Progenitor cell of endocrine pancreas (in vitro differentiated cells): ENCODE results near the gene SNX14. TPM values are rescaled to one million over a fixed set of nuclear protein-coding genes. Genes with fewer than 3 reads are reported as not detected.
A peak's percentile ranks its signal among the peaks of the same experiment; 100 is the strongest.

ENCODE experiments used
- DNase-seq: peaks from one replicate; pipeline ENCODE4 v3.0.0; 2021; ENCODE audit warnings: low spot score; ENCODE audit not compliant: unreplicated experiment
- H3K27ac Mint-ChIP-seq: 2 replicates; pipeline ENCODE4 v1.8.0; 2021; ENCODE audit warnings: mild to moderate bottlenecking, moderate library complexity, mixed read lengths
- H3K27me3 Mint-ChIP-seq: 2 replicates; pipeline ENCODE4 v1.8.0; 2021; ENCODE audit warnings: mixed read lengths
- H3K36me3 Mint-ChIP-seq: 2 replicates; pipeline ENCODE4 v1.8.0; 2022; ENCODE audit warnings: mixed read lengths; ENCODE audit not compliant: insufficient read depth
- H3K4me1 Mint-ChIP-seq: 2 replicates; pipeline ENCODE4 v1.8.0; 2021; ENCODE audit warnings: low read depth, mixed read lengths
- H3K4me3 Mint-ChIP-seq: 2 replicates; pipeline ENCODE4 v1.8.0; 2021; ENCODE audit warnings: low read depth, mild to moderate bottlenecking, moderate library complexity, mixed read lengths
- H3K9me3 Mint-ChIP-seq: 2 replicates; pipeline ENCODE4 v1.8.0; 2021; ENCODE audit warnings: low read depth, mixed read lengths
- CTCF ChIP-seq: fragments of 200-600 bp; sonication (generic); IDR thresholded peaks from one replicate; pipeline ENCODE4 v1.5.0; 2021; ENCODE audit warnings: antibody characterized with exemption, mild to moderate bottlenecking; ENCODE audit not compliant: unreplicated experiment
- total RNA-seq: library from RNA; stranded (reverse); gene quantifications from 2 replicates; pipeline ENCODE4 v1.2.1, GENCODE V29; 2021

The SNX14 gene
- total RNA-seq, 1 donor from 2014 or later = 88.3 TPM

GRCh38 chr6:85460921-85461797 lies 132.5 kb downstream of the SNX14 start:
- no peak for DNase-seq
- Mint-ChIP-seq H3K27me3 (no peaks in the 10 kb centered on the region), H3K36me3 (no peaks in the 10 kb centered on the region), H3K4me3 (no peak overlapping the region), H3K9me3 (no peaks in the 10 kb centered on the region), H3K4me1 (peaks cover 9% of the 10 kb centered on the region), H3K27ac (no peak overlapping the region)
- no peak for TF ChIP-seq CTCF

GRCh38 chr6:85460154-85460920 lies 133.3 kb downstream of the SNX14 start:
- Mint-ChIP-seq H3K4me1 (peaks cover 7% of the 10 kb centered on the region), H3K36me3 (no peaks in the 10 kb centered on the region), H3K27me3 (no peaks in the 10 kb centered on the region), H3K27ac (no peak overlapping the region), H3K9me3 (no peaks in the 10 kb centered on the region), H3K4me3 (no peak overlapping the region)
- DNase-seq = no peak
- no peak for TF ChIP-seq CTCF

DNA sequence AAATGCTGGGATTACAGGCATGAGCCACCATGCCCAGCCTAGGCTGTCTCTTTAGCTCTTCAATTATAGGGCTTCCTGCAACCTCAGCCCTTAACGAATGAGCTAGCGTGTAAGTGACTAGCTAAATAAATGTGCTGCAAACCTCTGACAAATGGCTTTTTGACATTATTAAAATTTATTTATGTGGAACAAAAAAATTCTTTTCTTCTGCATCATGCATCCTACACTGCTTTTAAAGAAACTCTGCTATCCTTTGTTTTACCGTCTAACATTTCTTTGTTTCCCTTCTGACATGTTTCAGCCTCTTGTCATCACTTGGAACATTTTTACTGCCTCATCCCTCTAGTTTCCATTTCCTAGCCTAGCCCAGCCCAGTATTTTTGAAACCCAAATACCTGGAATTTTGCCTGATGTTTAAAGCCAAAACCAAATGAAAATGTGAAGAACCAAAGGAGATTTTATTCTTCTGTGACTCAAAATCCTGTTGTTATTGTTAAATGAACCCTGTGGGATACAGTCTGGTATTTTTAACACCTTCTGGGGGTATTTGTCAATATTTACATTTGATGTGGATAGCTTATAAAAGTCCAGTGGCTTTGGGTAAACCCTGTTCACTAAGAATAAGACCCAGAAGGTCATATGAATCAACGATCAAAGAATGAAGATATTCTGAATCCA lies 134.3 kb downstream of the SNX14 start:
- no peak for DNase-seq
- H3K27me3 Mint-ChIP-seq = no peaks in the 10 kb centered on the region
- H3K27ac Mint-ChIP-seq = peak overlapping the region; percentile 29
- H3K36me3 Mint-ChIP-seq = no peaks in the 10 kb centered on the region
- no peak for TF ChIP-seq CTCF
- peaks cover 7% of the 10 kb centered on the region for H3K4me1 Mint-ChIP-seq
- no peak overlapping the region for H3K4me3 Mint-ChIP-seq
- H3K9me3 Mint-ChIP-seq = no peaks in the 10 kb centered on the region

DNA sequence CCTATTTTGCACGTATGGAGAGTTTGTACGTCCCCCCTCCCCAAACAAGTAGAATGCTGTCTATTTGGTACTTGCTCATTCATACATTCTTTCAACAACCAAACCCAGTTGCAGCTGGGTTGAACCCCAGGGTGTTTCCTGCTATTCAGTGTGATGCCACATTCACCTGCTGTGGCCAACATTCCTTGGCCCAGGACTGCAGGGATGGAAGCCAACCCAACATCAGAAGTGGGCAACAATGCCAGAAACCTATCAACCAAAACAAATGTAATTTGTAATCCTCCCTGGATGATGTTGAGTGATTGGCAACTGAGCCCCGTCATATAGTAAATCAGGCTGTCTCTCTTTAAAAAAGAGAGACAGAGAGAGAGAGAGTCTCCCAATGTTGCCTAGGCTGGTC lies 134.9 kb downstream of the SNX14 start:
- H3K27me3 Mint-ChIP-seq = no peaks in the 10 kb centered on the region
- no peaks in the 10 kb centered on the region for H3K36me3 Mint-ChIP-seq
- no peak overlapping the region for H3K27ac Mint-ChIP-seq
- no peak overlapping the region for H3K4me3 Mint-ChIP-seq
- no peaks in the 10 kb centered on the region for H3K9me3 Mint-ChIP-seq
- no peak for DNase-seq
- peaks cover 9% of the 10 kb centered on the region for H3K4me1 Mint-ChIP-seq
- TF ChIP-seq CTCF = no peak

GRCh38 chr6:85458184-85458583 lies 135.5 kb downstream of the SNX14 start:
- no peaks in the 10 kb centered on the region for H3K36me3 Mint-ChIP-seq

More at GRCh38 chr6:85458184-85458583, 135.5 kb downstream of the SNX14 start:
- no peak for TF ChIP-seq CTCF
- Mint-ChIP-seq H3K27me3 (no peaks in the 10 kb centered on the region), H3K4me1 (peaks cover 10% of the 10 kb centered on the region), H3K4me3 (no peak overlapping the region), H3K9me3 (no peaks in the 10 kb centered on the region), H3K27ac (no peak overlapping the region)
- no peak for DNase-seq
